Measurements from ENCODE around the gene SCAMP3.
"Not testable (repeated sequence)": the region's sequence is repeated elsewhere in the genome, so short reads cannot be mapped to it uniquely, and the experiment has no call there.

SCAMP3 gene

GRCh38 chr1:155261852-155262673 lies at the start of gene SCAMP3:
SCAMP3 (minus strand) TSS chr1:155262360; CDS start chr1:155262151, 209 bp downstream.
- DNase-seq: peak; percentile 100

GRCh38 chr1:155309423-155310021 lies 47.4 kb upstream of the SCAMP3 start:
- no peak for DNase-seq

- peak; percentile 100 for DNase-seq
Observed at GRCh38 chr1:155308493-155309422, 46.6 kb upstream of the SCAMP3 start, which contains the start of gene FDPS. FDPS (plus strand) TSS chr1:155308866; CDS start chr1:155309790, 924 bp downstream.

GRCh38 chr1:155307247-155307740 lies 45.1 kb upstream of the SCAMP3 start:
- DNase-seq: peak; percentile 52

GRCh38 chr1:155305881-155306391 lies 43.8 kb upstream of the SCAMP3 start:
- DNase-seq: no peak

- no peak for DNase-seq
Observed at GRCh38 chr1:155304558-155305063, 42.5 kb upstream of the SCAMP3 start.

- no peak for DNase-seq
Observed at GRCh38 chr1:155301342-155301841, 39.2 kb upstream of the SCAMP3 start, which contains the start of gene PKLR. PKLR (minus strand) TSS chr1:155301438; CDS start chr1:155301395, 43 bp downstream.

- no peak for DNase-seq
Observed at GRCh38 chr1:155300553-155301329, 38.6 kb upstream of the SCAMP3 start.

- no peak for DNase-seq
Observed at GRCh38 chr1:155300024-155300423, 37.9 kb upstream of the SCAMP3 start.

GRCh38 chr1:155297384-155297783 lies 35.2 kb upstream of the SCAMP3 start:
- no peak for DNase-seq

GRCh38 chr1:155296661-155297060 lies 34.5 kb upstream of the SCAMP3 start:
- no peak for DNase-seq

- no peak for DNase-seq
Observed at GRCh38 chr1:155295942-155296267, 33.7 kb upstream of the SCAMP3 start.

- DNase-seq: no peak
Observed at GRCh38 chr1:155295183-155295941, 33.2 kb upstream of the SCAMP3 start.

- no peak for DNase-seq
Observed at GRCh38 chr1:155294520-155295182, 32.5 kb upstream of the SCAMP3 start.

GRCh38 chr1:155293086-155293749 lies 31.1 kb upstream of the SCAMP3 start:
- DNase-seq: no peak

- DNase-seq: not testable (repeated sequence)
Observed at GRCh38 chr1:155291006-155291405, 28.8 kb upstream of the SCAMP3 start.

- no peak for DNase-seq
Observed at GRCh38 chr1:155287987-155288543, 25.9 kb upstream of the SCAMP3 start.

GRCh38 chr1:155286544-155286943 lies 24.4 kb upstream of the SCAMP3 start:
- no peak for DNase-seq

- DNase-seq: no peak
Observed at GRCh38 chr1:155285631-155286044, 23.5 kb upstream of the SCAMP3 start.

Data from SHP77 treated with DMSO at 0.1 percent for 48 hours (cell line).